ENCODE measurements around the gene MRPS23. TPM values are rescaled to one million over a fixed set of nuclear protein-coding genes. Genes with fewer than 3 reads are reported as not detected.

The MRPS23 gene
- total RNA-seq, 1 donor from 2014 or later = 43.2 TPM

GRCh38 chr17:57859601-57860413 is 10.0 kb upstream of the MRPS23 start:
- H3K36me3 ChIP-seq (ENCODE audit: control insufficient read depth, insufficient read depth, low read length) = no peaks in the 10 kb centered on the region
- H3K4me3 ChIP-seq (ENCODE audit: low read depth, low read length) = no peak overlapping the region
- DNase-seq (ENCODE audit: low read depth) = no peak
- H3K27me3 ChIP-seq (ENCODE audit: control insufficient read depth, insufficient read depth, low read length) = no peaks in the 10 kb centered on the region
- TF ChIP-seq CTCF (IDR thresholded peaks at IDR 0.05; ENCODE audit: insufficient read depth, low read length, poor library complexity, severe bottlenecking) = no peak

GRCh38 chr17:57858838-57859237 is 9.0 kb upstream of the MRPS23 start:
- no peaks in the 10 kb centered on the region for H3K36me3 ChIP-seq (ENCODE audit: control insufficient read depth, insufficient read depth, low read length)
- no peak for DNase-seq (ENCODE audit: low read depth)
- no peak overlapping the region for H3K4me3 ChIP-seq (ENCODE audit: low read depth, low read length)
- no peaks in the 10 kb centered on the region for H3K27me3 ChIP-seq (ENCODE audit: control insufficient read depth, insufficient read depth, low read length)
- no peak for TF ChIP-seq CTCF (IDR thresholded peaks at IDR 0.05; ENCODE audit: insufficient read depth, low read length, poor library complexity, severe bottlenecking)

GRCh38 chr17:57856792-57857620 is 7.2 kb upstream of the MRPS23 start:
- Histone ChIP-seq H3K4me3 (ENCODE audit: low read depth, low read length) (no peak overlapping the region), H3K27me3 (ENCODE audit: control insufficient read depth, insufficient read depth, low read length) (no peaks in the 10 kb centered on the region), H3K36me3 (ENCODE audit: control insufficient read depth, insufficient read depth, low read length) (no peaks in the 10 kb centered on the region)
- no peak for TF ChIP-seq CTCF (IDR thresholded peaks at IDR 0.05; ENCODE audit: insufficient read depth, low read length, poor library complexity, severe bottlenecking)
- DNase-seq (ENCODE audit: low read depth) = no peak

- H3K36me3 ChIP-seq (ENCODE audit: control insufficient read depth, insufficient read depth, low read length) = no peaks in the 10 kb centered on the region
- no peak overlapping the region for H3K4me3 ChIP-seq (ENCODE audit: low read depth, low read length)
- H3K27me3 ChIP-seq (ENCODE audit: control insufficient read depth, insufficient read depth, low read length) = no peaks in the 10 kb centered on the region
- no peak for TF ChIP-seq CTCF (IDR thresholded peaks at IDR 0.05; ENCODE audit: insufficient read depth, low read length, poor library complexity, severe bottlenecking)
- DNase-seq (ENCODE audit: low read depth) = no peak
Observed at GRCh38 chr17:57855391-57856035, 5.7 kb upstream of the MRPS23 start.

GRCh38 chr17:57853695-57854094 is 3.9 kb upstream of the MRPS23 start:
- TF ChIP-seq CTCF (IDR thresholded peaks at IDR 0.05; ENCODE audit: insufficient read depth, low read length, poor library complexity, severe bottlenecking) = no peak
- H3K27me3 ChIP-seq (ENCODE audit: control insufficient read depth, insufficient read depth, low read length) = no peaks in the 10 kb centered on the region
- no peaks in the 10 kb centered on the region for H3K36me3 ChIP-seq (ENCODE audit: control insufficient read depth, insufficient read depth, low read length)
- H3K4me3 ChIP-seq (ENCODE audit: low read depth, low read length) = no peak overlapping the region
- DNase-seq (ENCODE audit: low read depth) = no peak
